Retina (tissue), 1 donor: Measurements from ENCODE around the gene PRKCE.

Source experiments
- DNase-seq: peaks from one replicate; pipeline ENCODE4 v3.0.0-alpha.2; 2016

The PRKCE gene

DNA sequence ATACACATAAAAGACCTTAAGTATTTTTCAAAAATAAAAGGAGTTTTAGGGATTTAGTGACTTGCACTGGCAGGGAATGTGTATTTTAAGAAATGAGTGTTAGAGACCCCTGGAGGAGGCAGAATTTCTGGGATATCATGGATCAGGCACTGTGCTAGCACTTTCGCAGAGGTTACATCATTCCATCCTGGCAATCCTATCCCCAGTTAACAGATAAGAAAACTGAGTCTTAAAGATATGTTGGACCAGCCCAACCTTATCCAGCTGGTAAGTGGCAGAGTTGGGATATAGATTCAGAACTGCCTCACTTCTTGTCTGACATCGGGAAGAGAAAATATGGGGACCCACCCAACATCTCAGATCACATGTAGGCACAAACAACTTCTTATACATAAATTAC lies 485.5 kb downstream of the PRKCE start:
- no peak for DNase-seq

DNA sequence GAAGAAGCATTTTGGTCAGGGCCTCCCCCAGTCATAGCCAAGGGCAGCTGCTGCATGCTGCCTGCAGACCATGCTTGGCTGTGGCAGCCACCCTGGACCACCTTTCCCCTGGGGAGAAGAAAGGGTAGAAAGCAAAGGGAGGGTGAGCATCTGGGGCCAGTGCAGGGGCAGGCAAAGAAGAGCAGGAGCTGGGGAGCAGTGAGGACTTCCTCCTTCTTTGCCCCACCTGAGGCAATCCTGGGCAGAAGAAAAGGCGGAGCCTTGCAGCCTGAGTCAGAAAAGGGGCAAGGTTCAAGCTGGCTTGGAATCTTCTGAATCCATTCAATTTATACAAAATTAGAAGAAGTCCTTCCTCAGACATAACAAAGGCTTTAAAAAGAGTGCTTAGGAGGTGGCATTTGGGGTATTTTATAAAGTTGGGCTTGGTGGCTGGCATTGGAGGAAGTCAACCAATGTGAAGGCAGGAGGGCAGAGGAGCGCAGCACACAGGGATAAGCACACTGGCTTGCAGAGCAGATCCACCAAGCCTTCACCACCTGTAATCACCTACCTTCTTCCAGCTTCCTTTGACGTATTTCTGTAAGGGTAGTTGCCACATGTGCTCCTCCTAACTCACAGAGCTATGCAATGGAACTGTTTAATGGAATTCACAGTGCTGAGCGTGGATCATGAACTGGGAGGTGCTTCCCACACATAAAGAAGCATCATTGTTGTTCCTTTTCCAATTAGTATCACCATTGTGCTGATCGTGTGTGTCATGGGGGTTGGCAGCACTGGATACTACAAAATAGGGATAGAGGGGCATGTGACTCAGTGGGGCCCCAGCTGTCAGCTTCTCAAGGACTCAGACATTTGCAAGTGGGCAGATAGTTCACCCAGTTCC lies 491.3 kb downstream of the PRKCE start:
- no peak for DNase-seq

DNA sequence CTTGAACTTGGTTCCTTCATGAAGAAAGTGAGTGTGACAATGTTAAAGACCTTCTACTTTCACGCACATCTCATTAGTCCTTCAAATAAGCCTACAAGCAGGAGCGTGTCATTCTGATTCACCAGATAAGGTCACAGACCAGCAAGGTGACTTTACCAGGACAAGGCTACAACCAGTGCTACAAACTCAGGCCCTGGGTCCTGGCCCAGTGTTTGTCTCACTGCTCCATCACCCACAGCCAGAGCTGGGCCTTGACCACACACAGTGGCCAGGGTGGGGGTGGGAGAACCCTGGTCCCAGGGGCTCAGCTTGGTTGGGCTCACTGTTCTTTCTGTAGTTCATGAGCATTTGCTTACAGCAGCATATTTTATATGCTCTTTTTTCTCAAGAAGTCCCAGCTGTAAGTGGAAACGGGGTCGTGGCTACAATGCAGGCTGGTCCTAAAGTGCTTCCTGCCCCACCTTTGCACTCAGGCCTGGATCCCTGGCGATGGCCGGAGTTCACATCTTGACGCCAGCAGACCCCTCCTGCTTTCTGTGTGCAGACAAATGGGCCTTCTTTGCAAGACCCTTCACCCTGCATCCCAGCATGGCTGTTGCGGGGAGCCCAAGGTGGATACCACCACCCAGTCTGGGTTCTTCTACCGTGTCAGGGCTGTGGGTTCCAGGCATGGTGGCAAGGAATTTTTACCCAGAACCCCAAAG lies 492.1 kb downstream of the PRKCE start:
- DNase-seq: no peak

DNA sequence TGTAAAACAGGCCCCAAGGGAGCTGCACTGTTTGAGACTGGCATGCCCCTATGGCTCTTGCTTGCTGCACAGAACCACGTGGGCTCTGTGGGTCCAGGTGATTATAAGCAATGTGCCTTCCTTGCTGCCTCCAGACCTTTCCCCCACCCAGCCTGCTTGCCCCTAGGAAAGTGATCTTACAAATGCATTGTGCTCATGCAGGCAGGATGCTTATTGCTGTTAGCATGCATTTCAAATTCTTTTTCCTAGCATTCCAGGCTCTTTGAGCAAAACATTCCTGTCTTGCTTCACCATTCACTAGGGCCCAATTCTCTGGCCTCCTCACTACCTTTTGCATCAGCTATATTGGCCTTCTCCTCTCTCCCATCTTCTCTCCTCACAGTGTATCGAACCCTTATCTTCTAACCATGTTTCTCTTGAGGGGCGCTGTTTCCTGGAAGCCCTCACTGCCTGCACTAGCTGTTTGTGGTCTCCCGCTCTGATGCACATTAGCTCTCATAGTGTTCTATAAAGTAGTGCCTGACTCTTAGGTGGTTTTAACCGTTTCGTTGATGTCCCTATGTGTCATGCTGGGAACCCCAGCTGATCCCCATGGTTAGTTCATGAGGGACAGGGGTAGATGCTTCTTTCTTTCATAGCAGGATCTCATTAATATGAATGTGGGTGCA lies 492.8 kb downstream of the PRKCE start:
- DNase-seq: no peak

DNA sequence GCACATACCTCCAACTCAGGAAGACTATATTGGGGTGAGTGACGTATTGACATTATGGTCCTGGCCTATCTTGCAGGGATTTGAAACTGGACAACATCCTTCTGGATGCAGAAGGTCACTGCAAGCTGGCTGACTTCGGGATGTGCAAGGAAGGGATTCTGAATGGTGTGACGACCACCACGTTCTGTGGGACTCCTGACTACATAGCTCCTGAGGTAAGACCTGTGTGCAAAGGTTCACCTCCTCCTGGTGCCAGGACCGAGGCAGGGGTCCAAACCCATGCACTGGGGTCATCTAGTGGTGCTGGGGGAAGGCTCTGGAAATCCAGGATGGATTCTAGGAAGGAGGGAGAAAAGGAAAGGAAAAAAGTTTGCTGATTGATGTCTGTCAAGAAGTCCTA lies 493.5 kb downstream of the PRKCE start:
- no peak for DNase-seq

DNA sequence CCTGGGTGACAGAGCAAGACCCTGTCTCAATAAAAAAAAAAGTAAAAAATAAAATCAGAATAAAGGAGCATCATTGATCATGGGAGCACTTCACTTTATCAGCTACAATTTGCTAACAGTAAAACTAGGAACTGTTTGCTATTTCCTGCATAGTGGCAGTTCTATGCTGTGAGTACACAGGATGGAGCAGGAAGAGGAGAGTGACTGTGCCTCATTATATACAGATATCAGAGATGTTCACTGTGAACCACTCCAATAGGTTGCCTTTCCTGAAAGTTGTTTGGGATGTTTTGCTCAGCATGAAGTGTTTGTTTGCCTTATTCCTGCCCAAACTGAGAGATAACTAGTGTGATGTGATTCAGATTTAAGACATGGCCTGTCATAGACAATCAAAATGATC lies 494.4 kb downstream of the PRKCE start:
- DNase-seq: no peak

DNA sequence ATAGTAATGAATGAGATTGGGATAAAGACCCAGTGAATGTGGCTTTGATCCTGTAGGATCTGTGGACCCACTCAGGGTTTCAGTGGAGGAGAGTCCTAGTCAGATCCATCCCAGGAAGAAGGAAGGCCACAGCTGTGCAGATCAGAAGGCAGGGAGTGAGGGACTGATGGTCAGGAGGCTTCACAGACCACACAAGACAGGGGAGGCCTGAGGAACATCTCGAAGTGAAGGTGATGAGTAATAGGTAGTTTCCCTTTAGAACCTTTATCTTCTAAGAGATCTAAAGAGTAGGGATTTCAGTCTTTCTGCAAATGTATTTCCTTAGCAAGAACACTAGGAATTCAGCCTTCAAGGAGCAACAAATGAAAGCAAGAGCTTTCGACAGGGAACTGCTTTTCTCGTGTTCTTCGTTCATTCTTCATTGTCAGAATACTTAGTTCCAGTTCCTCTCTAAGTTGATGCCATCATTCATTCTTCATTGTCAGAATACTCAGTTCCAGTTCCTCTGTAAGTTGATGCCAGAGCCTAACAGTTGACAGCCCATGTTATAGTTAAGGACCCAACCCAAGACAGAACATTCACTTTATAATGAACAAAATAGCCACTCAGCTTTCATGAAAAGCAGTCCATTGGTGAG lies 495.5 kb downstream of the PRKCE start:
- no peak for DNase-seq

DNA sequence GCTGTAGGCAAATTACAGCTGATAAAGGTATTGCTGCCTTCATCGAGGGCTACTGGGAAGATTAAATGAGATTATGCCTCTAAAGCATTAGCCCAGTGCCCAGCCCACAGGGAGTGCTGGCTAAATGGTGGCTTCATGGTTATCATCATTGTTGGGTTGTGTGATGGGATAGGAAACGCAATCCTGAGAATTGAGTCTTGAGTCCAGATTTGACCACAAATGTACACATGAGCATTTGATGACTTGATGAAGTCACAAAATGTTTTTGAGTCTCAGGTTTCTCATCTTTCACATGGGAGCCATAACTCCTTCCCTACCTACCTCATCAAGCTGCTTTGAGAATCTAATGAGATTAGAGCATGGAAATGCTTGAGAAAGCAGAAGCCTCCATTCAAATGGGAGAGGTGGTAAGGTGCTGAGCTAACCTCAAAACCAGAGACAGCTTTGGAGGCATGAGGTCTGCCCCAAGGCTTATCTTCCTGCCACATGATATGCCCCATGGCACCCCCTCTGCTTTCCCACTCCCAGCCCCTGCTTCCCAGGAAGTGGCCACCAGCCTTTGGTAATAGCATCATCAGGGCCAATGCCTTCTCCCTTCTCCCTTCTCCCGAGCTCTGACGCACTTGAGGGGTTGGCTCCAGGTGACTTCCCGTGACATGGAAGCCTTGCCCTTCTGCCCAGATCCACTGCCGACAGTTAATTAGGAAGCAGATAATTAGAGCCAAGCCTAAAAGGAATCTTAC lies 496.3 kb downstream of the PRKCE start:
- no peak for DNase-seq

DNA sequence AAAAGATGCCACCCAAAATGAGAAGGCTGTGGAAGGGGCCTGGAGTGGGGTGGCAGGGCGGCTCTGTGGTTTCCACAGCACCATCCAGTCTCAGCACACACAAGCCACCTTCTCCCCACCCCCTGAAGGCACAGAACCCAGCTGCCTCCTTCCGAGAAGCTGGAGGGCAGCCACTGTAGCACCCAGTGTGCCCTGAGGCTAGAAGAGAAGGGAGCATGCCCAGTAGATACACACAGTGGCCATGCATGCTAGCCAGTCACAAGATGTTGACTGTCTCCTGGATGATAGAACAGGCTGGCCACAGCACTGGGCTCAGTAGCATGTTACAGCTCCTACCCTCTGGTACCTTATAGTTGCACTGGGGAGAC lies 496.9 kb downstream of the PRKCE start:
- DNase-seq: no peak

DNA sequence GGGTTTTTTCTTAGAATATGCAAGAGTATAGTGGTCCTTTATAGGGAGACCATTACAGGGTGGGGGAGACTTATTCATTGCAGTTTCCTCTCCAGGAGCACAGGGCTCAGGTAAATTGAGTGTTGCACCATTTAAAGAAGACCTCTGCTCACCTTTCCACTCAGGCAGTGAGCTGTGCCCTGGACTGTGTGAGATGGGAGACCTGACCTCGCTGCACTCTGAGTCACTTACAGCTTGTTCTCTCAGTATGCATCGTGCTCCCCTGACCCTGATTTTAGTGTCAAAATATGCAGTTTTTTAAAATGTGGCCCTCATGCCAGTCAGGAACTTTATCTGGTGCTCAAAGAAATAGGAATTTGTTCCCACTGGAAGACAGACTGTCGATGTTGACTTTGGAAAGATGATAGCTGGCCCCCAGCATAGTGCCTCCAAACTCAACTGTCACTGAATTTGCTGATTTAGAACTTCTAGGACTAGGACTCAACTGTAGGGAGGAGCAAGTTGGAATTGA lies 499.0 kb downstream of the PRKCE start:
- no peak for DNase-seq

DNA sequence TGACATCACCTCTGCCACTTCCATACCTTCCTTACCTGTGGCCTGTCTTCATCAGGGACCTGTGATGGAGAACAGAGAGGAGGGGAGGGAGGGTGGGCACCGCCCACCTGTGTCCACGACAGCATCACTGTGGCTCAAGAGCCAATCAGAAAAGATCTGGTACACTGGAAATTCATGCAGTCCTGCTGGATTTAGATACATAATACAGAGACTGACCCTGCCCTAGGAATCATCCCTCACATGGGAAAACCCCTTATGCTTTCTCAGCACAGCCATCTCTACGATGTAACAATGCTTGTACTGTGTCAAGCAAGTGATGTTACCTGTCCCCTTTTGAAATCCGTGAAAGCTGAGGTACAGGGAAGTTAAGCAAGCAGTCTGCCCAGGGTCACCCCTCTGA lies 500.1 kb downstream of the PRKCE start:
- DNase-seq: no peak

DNA sequence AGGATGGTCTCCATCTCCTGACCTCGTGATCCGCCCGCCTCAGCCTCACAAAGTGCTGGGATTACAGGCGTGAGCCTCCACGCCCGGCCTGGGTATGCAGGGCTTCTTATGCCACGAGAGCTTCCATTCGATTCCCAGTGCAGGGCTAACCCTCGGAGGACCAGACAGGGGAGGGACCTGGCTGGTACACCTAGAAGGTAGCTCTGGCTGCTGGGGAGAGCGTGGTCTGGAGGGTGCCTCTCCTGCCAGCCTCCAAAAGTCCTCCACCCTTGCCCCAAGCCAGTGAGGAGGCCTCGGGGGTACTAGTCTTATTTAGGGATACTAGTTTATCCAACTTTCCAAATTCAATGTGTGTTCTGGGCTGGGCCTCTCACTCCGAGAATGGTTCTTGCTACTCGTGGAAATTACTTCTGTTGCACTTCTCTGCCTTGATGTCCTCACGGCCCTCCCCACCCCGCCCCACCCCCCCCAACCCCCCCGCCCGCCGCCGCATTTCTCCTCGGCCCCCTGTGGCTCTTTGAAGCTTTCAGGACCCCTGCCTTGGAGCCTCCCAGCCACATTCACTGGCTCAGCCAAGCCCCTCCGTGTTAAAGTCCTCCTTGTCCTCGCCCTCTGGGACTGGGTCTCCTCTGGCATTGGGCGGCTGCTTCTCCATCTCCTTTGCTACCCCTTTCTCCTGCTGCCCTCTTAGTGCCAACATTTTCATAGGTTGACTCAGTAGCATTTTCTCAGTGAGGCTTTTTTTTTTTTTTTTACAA lies 502.7 kb downstream of the PRKCE start:
- DNase-seq: no peak

DNA sequence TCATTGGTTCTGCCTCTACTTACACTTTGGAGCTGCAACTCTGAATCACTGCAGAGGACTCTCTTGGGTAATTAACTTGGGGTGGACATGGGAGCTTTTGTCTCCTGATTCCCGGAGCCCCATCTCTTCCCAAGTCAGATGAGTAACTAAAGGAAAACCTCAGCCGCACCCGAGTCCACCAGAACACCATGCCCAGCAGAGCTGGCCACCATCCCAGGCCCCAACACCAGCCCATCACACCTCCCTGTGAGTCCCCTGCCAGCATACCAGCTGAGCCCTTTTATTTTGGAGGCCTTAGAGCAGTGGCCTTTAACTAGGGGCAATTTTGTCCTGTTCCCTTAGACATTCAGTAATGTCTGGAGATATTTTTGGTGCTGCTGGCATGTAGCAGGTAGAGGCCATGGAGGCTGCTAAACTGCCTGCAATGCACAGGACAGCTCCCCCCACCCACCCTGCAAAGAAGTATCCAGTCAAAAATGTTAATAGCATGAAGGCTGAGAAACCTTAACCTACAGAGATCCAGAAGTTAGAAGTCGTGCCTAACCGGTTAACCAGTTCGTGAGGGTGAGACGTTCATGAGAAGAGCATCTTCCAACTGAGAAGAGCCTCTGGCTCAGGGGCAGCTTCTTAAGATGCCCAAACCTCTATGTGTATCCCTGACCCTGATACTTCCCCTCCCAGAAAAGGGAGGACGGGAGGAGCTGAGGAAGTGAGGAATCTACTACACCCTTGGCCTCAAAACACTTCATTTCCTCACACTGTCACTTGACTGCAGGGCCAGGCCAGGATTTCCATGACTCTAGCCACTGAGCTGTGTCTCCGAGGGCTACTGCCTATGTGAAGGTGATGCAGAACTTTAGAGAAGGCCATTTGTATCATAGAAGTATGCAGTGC lies 505.8 kb downstream of the PRKCE start:
- no peak for DNase-seq

DNA sequence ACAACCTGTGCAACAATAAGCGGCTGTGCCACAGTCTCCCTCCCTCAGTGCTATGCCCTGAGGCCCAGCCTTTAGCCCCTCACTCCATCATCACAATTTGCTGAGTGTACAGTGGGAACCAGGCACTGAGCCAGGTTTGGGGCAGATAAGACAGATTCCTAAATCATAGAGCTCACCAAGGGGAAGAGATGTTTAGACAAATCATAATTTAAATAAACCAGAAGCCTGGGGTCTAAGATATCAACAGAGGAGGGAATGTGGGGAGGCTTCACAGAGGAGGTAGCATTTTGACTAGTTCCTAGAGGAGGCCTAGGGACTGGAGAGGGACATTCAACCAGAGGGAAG lies 506.5 kb downstream of the PRKCE start:
- no peak for DNase-seq

DNA sequence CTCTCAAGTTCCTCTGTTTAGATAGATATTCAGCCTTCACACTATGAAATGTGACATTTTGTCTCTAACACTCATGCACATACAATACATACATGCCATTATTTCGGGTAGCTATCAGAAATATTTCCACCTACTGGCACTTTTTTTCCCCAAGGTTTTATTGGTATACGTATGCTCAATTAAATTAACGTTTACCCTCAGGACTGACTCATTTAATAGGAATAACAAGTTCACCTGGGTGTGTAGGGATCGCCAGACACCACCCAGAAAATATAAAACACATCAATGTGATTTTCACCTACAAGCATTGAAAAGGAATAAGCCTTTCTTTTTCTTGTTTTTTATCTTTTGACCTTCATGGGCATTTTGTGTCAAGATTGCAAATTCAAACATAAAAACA lies 507.2 kb downstream of the PRKCE start:
- DNase-seq: no peak

DNA sequence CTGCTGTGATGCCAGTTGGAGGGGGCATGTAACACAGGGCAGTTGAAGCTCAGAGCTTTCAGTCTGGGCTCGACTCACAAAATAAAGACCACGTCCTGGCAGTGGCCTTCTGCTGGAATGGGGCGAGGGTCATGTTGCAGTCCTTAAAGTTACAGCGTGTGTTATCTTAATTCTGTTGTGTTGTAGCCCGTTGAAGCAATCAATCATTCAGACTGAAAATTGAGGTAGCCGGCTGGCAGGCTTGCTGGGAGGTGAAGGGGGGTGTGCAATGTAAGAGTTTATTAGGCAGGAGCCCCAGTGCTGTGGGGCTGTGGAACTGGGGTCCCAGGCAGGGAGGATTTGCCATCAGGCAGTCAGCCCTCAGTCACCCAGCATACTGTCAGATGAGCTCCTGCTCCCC lies 508.9 kb downstream of the PRKCE start:
- DNase-seq: no peak

DNA sequence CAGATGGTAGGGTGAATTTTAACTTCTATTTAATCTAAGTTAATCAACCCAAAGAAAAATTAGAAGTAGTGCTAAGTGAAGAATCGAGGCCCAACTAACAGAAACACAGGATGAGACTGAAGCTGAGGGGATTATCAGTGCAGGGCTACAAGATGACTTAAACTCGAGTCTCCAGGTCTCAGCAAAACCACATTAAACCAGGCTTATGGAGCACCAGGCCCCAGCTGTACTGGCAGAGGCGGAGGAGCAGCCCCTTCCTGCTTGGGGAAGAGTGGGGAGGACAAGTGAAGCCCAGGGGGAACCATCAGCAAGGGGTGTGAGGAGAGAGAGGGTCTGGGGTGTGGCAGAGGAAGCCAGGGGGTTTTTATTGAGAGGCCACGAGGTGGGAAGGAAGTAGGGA lies 509.8 kb downstream of the PRKCE start:
- no peak for DNase-seq

DNA sequence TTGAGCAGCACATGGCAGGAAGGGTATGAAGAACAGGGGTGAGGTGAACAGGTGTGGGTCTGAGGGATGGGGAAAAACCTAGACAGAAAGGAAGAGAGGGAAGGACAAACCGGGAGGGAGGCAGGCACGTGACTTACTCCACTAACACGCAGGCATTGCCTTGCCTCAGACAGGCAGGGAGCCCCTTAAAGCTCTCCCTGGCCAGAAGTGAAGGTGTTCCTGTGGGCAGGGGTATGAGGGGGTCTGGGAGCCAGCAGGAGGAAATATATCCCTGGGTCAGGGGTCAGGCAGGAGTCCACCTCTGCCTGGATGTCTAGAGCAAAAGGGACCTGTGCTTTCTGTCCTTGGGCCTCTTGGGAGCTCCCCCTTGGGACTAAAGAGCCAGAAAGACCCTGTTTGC lies 510.4 kb downstream of the PRKCE start:
- DNase-seq: no peak

DNA sequence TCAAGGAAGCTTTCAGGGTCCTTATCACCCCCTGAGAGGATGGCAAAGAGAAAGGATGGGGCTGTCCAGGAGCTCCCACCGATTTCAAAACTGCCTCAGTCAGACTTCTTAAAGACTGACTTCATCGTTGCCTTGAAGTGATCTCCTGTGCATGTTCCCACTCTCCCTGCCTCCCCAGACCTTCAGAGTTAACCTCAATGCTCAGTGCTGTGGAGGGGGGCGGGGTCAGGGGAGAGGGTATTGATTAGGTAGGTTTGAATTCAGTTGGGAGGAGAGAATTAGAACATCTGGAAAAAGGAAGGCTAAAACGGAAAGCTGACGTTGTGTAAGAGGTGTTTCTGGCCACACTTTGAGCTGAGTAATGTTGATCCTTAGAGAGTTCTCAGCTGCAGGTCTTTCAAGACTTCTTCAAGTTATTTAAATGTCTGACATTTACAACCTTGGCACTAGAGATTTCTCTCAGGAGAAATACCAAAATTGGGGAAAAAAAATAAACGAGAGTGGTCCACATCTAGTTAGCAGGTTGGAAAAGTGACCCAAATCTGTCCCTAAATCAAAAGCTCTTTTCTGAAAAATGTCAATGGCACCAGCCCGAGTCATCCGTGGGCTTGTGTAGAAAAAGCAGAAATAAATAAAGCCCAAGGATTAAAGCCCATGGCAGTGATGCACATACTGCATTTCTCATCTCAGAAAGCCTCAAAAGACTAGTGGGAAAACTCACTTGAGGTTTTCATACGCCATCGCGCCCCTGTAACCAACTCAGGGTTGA lies 511.0 kb downstream of the PRKCE start:
- DNase-seq: no peak

DNA sequence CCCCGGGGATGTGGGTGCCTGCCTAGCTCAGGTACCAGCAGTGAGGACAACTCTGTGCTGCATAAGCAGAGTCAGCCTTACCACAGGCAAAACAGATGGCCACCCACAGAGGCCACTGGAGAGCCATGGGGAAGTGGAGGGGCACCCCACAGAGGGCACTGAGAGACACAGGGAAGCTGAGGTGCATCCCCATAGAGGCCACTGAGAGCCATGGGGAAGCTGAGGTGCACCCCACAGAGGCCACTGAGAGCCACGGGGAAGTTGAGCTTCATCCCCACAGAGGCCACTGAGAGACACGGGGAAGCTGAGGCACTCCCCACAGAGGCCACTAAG lies 511.6 kb downstream of the PRKCE start:
- no peak for DNase-seq
